Kidney epithelial cell (primary cell): ENCODE results near the gene KBTBD7. TPM values are rescaled to one million over a fixed set of nuclear protein-coding genes. Genes with fewer than 3 reads are reported as not detected.

Source experiments
- DNase-seq: peaks from one replicate; pipeline ENCODE4 v3.0.0-alpha.2; 2010; ENCODE audit warnings: low read depth
- H3K27me3 ChIP-seq: 2 replicates; pipeline ENCODE4 v1.6.0; 2011; ENCODE audit warnings: low read length; ENCODE audit not compliant: control insufficient read depth, insufficient read depth
- H3K36me3 ChIP-seq: 2 replicates; pipeline ENCODE4 v1.5.1; 2011; ENCODE audit warnings: low read length; ENCODE audit not compliant: control insufficient read depth, insufficient read depth
- H3K4me3 ChIP-seq: 2 replicates; pipeline ENCODE4 v1.5.1; 2011; ENCODE audit warnings: low read depth, mild to moderate bottlenecking, control low read depth, low read length
- total RNA-seq: library from RNA; depleted of rRNA; stranded (reverse); fragments of >200 nt; gene quantifications from 2 replicates; pipeline ENCODE4 v1.2.3, GENCODE V29; 2015
- TF ChIP-seq, protein P1 (sequence below): IDR thresholded peaks from 2 replicates; pipeline ENCODE4 v1.5.1; 2011; ENCODE audit warnings: mild to moderate bottlenecking, moderate library complexity, low read length, control low read depth, inconsistent platforms; ENCODE audit not compliant: insufficient read depth, poor library complexity, severe bottlenecking

The KBTBD7 gene
- total RNA-seq, 1 donor from 2014 or later, result 3.3 TPM

DNA sequence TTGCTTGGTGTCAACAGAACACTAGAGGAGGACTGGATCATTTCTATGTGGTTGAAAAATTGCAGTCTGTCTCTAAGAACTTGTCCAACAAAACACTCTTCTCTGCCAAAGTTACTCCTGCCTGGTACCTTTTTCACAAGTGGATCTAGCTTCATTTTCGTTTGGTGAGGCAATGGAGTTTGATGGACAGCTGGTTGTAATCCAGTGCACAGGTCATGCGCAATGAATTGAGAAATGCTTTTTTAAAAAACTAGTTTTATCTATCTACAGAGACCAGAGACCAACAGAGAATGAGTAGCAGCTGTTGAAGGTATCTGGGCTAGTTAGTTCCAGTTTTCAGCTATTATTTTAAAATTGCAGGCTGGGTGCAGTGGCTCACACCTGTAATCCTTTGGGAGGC is 49.8 kb downstream of the KBTBD7 start:
- Histone ChIP-seq H3K36me3 (no peaks in the 10 kb centered on the region), H3K27me3 (no peaks in the 10 kb centered on the region), H3K4me3 (no peak overlapping the region)
- no peak for DNase-seq
- TF ChIP-seq, protein P1, sequence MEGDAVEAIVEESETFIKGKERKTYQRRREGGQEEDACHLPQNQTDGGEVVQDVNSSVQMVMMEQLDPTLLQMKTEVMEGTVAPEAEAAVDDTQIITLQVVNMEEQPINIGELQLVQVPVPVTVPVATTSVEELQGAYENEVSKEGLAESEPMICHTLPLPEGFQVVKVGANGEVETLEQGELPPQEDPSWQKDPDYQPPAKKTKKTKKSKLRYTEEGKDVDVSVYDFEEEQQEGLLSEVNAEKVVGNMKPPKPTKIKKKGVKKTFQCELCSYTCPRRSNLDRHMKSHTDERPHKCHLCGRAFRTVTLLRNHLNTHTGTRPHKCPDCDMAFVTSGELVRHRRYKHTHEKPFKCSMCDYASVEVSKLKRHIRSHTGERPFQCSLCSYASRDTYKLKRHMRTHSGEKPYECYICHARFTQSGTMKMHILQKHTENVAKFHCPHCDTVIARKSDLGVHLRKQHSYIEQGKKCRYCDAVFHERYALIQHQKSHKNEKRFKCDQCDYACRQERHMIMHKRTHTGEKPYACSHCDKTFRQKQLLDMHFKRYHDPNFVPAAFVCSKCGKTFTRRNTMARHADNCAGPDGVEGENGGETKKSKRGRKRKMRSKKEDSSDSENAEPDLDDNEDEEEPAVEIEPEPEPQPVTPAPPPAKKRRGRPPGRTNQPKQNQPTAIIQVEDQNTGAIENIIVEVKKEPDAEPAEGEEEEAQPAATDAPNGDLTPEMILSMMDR, result no peak

Other genes starting within 250 kb of the KBTBD7 start
- 60.6 and 74.1 TPM in 2 replicates for gene ELF1, start 175.3 kb downstream of the KBTBD7 start, total RNA-seq
- 10.5 and 13.8 TPM in 2 replicates for gene WBP4, start 133.1 kb downstream of the KBTBD7 start, total RNA-seq
- gene KBTBD6, start 61.8 kb downstream of the KBTBD7 start, total RNA-seq, result 9.0 and 9.1 TPM in 2 replicates
- gene MTRF1, start 69.0 kb upstream of the KBTBD7 start, total RNA-seq, result 8.5 and 11.1 TPM in 2 replicates
- gene NAA16, start 116.7 kb upstream of the KBTBD7 start, total RNA-seq, result 10.1 and 13.7 TPM in 2 replicates